Gastrocnemius medialis (tissue), 4 donors: Measurements from ENCODE around the gene FAM234A. TPM values are rescaled to one million over a fixed set of nuclear protein-coding genes. Genes with fewer than 3 reads are reported as not detected.

ENCODE experiments used
- ATAC-seq, 2 donors: fragments of 150-250 bp; one replicate each; pipeline ENCODE4 v1.9.1; 2016
- DNase-seq, 2 donors: peaks; one replicate each; pipeline ENCODE4 v3.0.0-alpha.2; 2019
- H3K27ac ChIP-seq, 4 donors: fragments of 200-600 bp; sonication (generic); 1 replicate in 1 of 4; 2 replicates in 3 of 4; pipeline ENCODE4 v1.5.1; 2016 to 2018; ENCODE audit warnings: mild to moderate bottlenecking in 2 of 4, moderate library complexity in 1 of 4
- H3K27me3 ChIP-seq, 3 donors: fragments of 200-600 bp; sonication (generic) in 2 of 3; 1 replicate in 1 of 3; 2 replicates in 2 of 3; pipeline versions ENCODE4 v1.5.1 to v1.6.0; 2016 to 2019; ENCODE audit warnings: mild to moderate bottlenecking in 1 of 3, moderate library complexity in 1 of 3
- H3K36me3 ChIP-seq, 2 donors: fragments of 200-600 bp; sonication (generic) in 1 of 2; one replicate each; pipeline ENCODE4 v1.5.1; 2017 to 2018
- H3K4me1 ChIP-seq, 2 donors: fragments of 200-600 bp; sonication (generic) in 1 of 2; one replicate each; pipeline ENCODE4 v1.5.1; 2016 to 2017; ENCODE audit warnings: mild to moderate bottlenecking in 2 of 2
- H3K4me3 ChIP-seq, 4 donors: fragments of 200-600 bp; sonication (generic) in 3 of 4; 1 replicate in 1 of 4; 2 replicates in 3 of 4; pipeline ENCODE4 v1.5.1; 2016 to 2019; ENCODE audit warnings: mild to moderate bottlenecking in 2 of 4
- H3K9me3 ChIP-seq, 3 donors: fragments of 200-600 bp; sonication (generic) in 2 of 3; 1 replicate in 1 of 3; 2 replicates in 2 of 3; pipeline ENCODE4 v1.5.1; 2016 to 2019
- POLR2A ChIP-seq, 2 donors: fragments of 450-650 bp; IDR thresholded peaks; one replicate each; pipeline ENCODE4 v1.6.1; 2017; ENCODE audit warnings: antibody characterized with exemption in 2 of 2, mild to moderate bottlenecking in 2 of 2, moderate library complexity in 2 of 2
- in situ Hi-C, 4 donors: fragments of 200-750 bp; cut with MboI; loops; one replicate each; pipeline versions ENCODE4 v1.15.0 to v1.8.0; 2017; ENCODE audit warnings: low sequenced_read_pairs in 4 of 4
- intact Hi-C: fragments of 100-400 bp; cut with DNase I; formaldehyde crosslinking; loops from one replicate; pipeline ENCODE4 v1.15.1; 2023; ENCODE audit warnings: low total_unique reads
- total RNA-seq, 4 donors: library from RNA; depleted of rRNA; stranded (reverse); fragments of >200 nt; gene quantifications; one replicate each; pipeline versions ENCODE4 v1.1.0 to v1.2.3, GENCODE V29; 2016
- TF ChIP-seq, protein P1 (sequence below), 5 experiments: fragments of 450-650 bp in 3 of 5; fragments of 200-600 bp in 2 of 5; sonication (generic) in 2 of 5; IDR thresholded peaks in 4 of 5; conservative IDR thresholded peaks in 1 of 5; 1 replicate in 4 of 5; 2 replicates in 1 of 5; pipeline ENCODE4 v1.5.1; 2016 to 2019; ENCODE audit warnings: antibody characterized with exemption in 5 of 5, mild to moderate bottlenecking in 3 of 5, moderate library complexity in 3 of 5

FAM234A gene
- total RNA-seq, 4 donors from 2014 or later = 85.2 to 288 (median 251) TPM

- H3K36me3 ChIP-seq = peaks cover 0 to 27% of the 10 kb centered on the region in 2 donors
- H3K27ac ChIP-seq = no peak overlapping the region
- ATAC-seq (no peak), DNase-seq (no peak)
- intact Hi-C loops (no loop called here), in situ Hi-C loops (no loop called here)
- no peak for TF ChIP-seq POLR2A (IDR thresholded peaks at IDR 0.05)
- no peaks in the 10 kb centered on the region for H3K4me1 ChIP-seq
- H3K27me3 ChIP-seq = no peaks in the 10 kb centered on the region
- no peaks in the 10 kb centered on the region for H3K9me3 ChIP-seq
- H3K4me3 ChIP-seq = no peak overlapping the region
Observed at GRCh38 chr16:309476-309875, 74.9 kb downstream of the FAM234A start.

DNA sequence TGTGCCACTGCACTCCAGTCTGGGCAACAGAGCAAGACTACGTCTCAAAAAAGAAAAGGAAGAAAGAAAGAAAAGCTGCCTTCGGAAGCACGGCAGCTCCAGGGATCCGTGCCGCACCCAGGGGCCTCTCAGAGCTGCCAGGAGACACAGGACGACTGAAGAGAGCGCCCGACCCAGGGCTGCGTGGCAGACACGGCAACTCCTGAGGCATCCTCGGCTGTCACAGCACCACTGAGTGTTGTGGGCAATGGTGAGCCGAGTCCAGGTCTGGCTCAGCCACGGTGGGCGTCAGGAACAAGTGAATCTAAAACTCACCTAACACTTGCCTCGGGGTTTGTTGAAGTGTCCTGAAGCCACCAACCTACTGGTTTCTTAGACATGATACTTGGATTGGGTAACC is 77.1 kb downstream of the FAM234A start:
- in situ Hi-C loops = no loop called here
- DNase-seq (no peak), ATAC-seq (no peak)
- Histone ChIP-seq H3K27ac (no peak overlapping the region), H3K4me1 (no peaks in the 10 kb centered on the region), H3K27me3 (no peaks in the 10 kb centered on the region), H3K9me3 (no peaks in the 10 kb centered on the region), H3K4me3 (no peak overlapping the region), H3K36me3 (peaks cover 0 to 27% of the 10 kb centered on the region in 2 donors)
- TF ChIP-seq, protein P1, sequence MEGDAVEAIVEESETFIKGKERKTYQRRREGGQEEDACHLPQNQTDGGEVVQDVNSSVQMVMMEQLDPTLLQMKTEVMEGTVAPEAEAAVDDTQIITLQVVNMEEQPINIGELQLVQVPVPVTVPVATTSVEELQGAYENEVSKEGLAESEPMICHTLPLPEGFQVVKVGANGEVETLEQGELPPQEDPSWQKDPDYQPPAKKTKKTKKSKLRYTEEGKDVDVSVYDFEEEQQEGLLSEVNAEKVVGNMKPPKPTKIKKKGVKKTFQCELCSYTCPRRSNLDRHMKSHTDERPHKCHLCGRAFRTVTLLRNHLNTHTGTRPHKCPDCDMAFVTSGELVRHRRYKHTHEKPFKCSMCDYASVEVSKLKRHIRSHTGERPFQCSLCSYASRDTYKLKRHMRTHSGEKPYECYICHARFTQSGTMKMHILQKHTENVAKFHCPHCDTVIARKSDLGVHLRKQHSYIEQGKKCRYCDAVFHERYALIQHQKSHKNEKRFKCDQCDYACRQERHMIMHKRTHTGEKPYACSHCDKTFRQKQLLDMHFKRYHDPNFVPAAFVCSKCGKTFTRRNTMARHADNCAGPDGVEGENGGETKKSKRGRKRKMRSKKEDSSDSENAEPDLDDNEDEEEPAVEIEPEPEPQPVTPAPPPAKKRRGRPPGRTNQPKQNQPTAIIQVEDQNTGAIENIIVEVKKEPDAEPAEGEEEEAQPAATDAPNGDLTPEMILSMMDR (IDR thresholded peaks at IDR 0.05 in 4 of 5, conservative IDR thresholded peaks at IDR 0.05 in 1 of 5) = no peak
- no peak for TF ChIP-seq POLR2A (IDR thresholded peaks at IDR 0.05)
- intact Hi-C loops = no loop called here

- H3K36me3 ChIP-seq = peaks cover 0 to 24% of the 10 kb centered on the region in 2 donors
- TF ChIP-seq POLR2A (IDR thresholded peaks at IDR 0.05) = no peak
- TF ChIP-seq, protein P1 (IDR thresholded peaks at IDR 0.05 in 4 of 5, conservative IDR thresholded peaks at IDR 0.05 in 1 of 5) = no peak
- intact Hi-C loops = no loop called here
Observed at GRCh38 chr16:314351-314750, 79.7 kb downstream of the FAM234A start.

GRCh38 chr16:314795-315299 is 80.2 kb downstream of the FAM234A start:
- in situ Hi-C loops (no loop called here), intact Hi-C loops (no loop called here)
- Histone ChIP-seq H3K4me3 (no peak overlapping the region), H3K36me3 (peaks cover 0 to 24% of the 10 kb centered on the region in 2 donors), H3K27me3 (no peaks in the 10 kb centered on the region), H3K4me1 (no peaks in the 10 kb centered on the region), H3K27ac (no peak overlapping the region), H3K9me3 (no peaks in the 10 kb centered on the region)
- ATAC-seq (no peak), DNase-seq (no peak)
- TF ChIP-seq, protein P1 (IDR thresholded peaks at IDR 0.05 in 4 of 5, conservative IDR thresholded peaks at IDR 0.05 in 1 of 5) = no peak
- no peak for TF ChIP-seq POLR2A (IDR thresholded peaks at IDR 0.05)

More at GRCh38 chr16:314351-314750, 79.7 kb downstream of the FAM234A start:
- in situ Hi-C loops = no loop called here
- no peak for DNase-seq
- no peak overlapping the region for H3K27ac ChIP-seq
- no peaks in the 10 kb centered on the region for H3K27me3 ChIP-seq
- no peaks in the 10 kb centered on the region for H3K9me3 ChIP-seq
- no peak overlapping the region for H3K4me3 ChIP-seq
- no peak for ATAC-seq
- no peaks in the 10 kb centered on the region for H3K4me1 ChIP-seq

Other genes with a start within 250 kb of the FAM234A start
- gene POLR3K, start 181.2 kb upstream of the FAM234A start, total RNA-seq = 1 to 10 TPM; 2.2 to 3.7 (median 2.9) TPM
- 10 to 100 TPM; 42.8 to 77.6 (median 69.7) TPM for gene SNRNP25, start 181.0 kb upstream of the FAM234A start, total RNA-seq
- gene RHBDF1, start 162.2 kb upstream of the FAM234A start, total RNA-seq = 10 to 100 TPM in 1 of 4 donors, 1 to 10 TPM in 3; 5.6 to 22.6 (median 9.1) TPM
- 100 to 1,000 TPM in 1 of 4 donors, 10 to 100 TPM in 3; 75.0 to 124 (median 83.0) TPM for gene MPG, start 156.6 kb upstream of the FAM234A start, total RNA-seq
- gene NPRL3, start 96.1 kb upstream of the FAM234A start, total RNA-seq = 10 to 100 TPM; 12.4 to 24.1 (median 19.4) TPM
- gene HBZ, start 82.2 kb upstream of the FAM234A start, total RNA-seq = not detected
- gene HBM, start 68.8 kb upstream of the FAM234A start, total RNA-seq = not detected
- gene HBA2, start 61.9 kb upstream of the FAM234A start, total RNA-seq = 100 to 1,000 TPM in 2 of 4 donors, 10 to 100 TPM in 1, 1 to 10 TPM in 1; 2.5 to 258 (median 108) TPM
- gene HBA1, start 58.1 kb upstream of the FAM234A start, total RNA-seq = 100 to 1,000 TPM in 1 of 4 donors, 10 to 100 TPM in 2, not detected in 1; 12.3 to 172 (median 49.7) TPM
- not detected for gene HBQ1, start 54.4 kb upstream of the FAM234A start, total RNA-seq
- 10 to 100 TPM; 18.4 to 53.5 (median 31.1) TPM for gene LUC7L, start 5.4 kb upstream of the FAM234A start, total RNA-seq
- 1 to 10 TPM; 1.2 to 2.2 (median 1.6) TPM for gene RGS11, start 41.1 kb downstream of the FAM234A start, total RNA-seq
- 1 to 10 TPM in 3 of 4 donors, not detected in 1; 1.4 to 3.5 (median 1.8) TPM for gene ARHGDIG, start 45.8 kb downstream of the FAM234A start, total RNA-seq
- 1 to 10 TPM in 1 of 4 donors, not detected in 3; 2.2 TPM for gene PDIA2, start 48.3 kb downstream of the FAM234A start, total RNA-seq
- gene AXIN1, start 117.9 kb downstream of the FAM234A start, total RNA-seq = 10 to 100 TPM; 27.1 to 41.9 (median 32.7) TPM
- gene MRPL28, start 135.7 kb downstream of the FAM234A start, total RNA-seq = 100 to 1,000 TPM in 1 of 4 donors, 10 to 100 TPM in 3; 72.8 to 122 (median 87.4) TPM
- 10 to 100 TPM; 31.5 to 63.3 (median 50.8) TPM for gene PGAP6, start 147.2 kb downstream of the FAM234A start, total RNA-seq
- 10 to 100 TPM; 11.6 to 19.3 (median 16.3) TPM for gene NME4, start 162.4 kb downstream of the FAM234A start, total RNA-seq
- gene DECR2, start 167.1 kb downstream of the FAM234A start, total RNA-seq = 10 to 100 TPM; 17.0 to 23.3 (median 18.8) TPM
- gene RAB11FIP3, start 190.8 kb downstream of the FAM234A start, total RNA-seq = 10 to 100 TPM; 27.0 to 50.1 (median 34.8) TPM